CMK (cell line): ENCODE data around the gene GABRA4.

Experiments used
- DNase-seq: peaks from one replicate; pipeline ENCODE4 v3.0.0-alpha.2; 2010; ENCODE audit warnings: low read depth

Gene GABRA4

GRCh38 chr4:46993075-46994006, at the start of gene GABRA4:
TSS of gene GABRA4 (minus strand) at chr4:46993581. CDS start at chr4:46993424, 157 bp downstream.
- DNase-seq = no peak

- DNase-seq = no peak
These were observed 47.4 kb upstream of the GABRA4 start for GRCh38 chr4:47040828-47041227.

- no peak for DNase-seq
These were observed 44.9 kb upstream of the GABRA4 start for GRCh38 chr4:47038263-47038662.

GRCh38 chr4:47032405-47033106, 39.2 kb upstream of the GABRA4 start:
- DNase-seq = no peak

- no peak for DNase-seq
These were observed 38.5 kb upstream of the GABRA4 start for GRCh38 chr4:47031751-47032404.

GRCh38 chr4:47031011-47031678, 37.8 kb upstream of the GABRA4 start, which contains the start of gene GABRB1:
TSS of gene GABRB1 (plus strand) at chr4:47031567.
- no peak for DNase-seq

- no peak for DNase-seq
These were observed 24.1 kb upstream of the GABRA4 start for GRCh38 chr4:47017494-47017893.

- DNase-seq = no peak
These were observed 23.7 kb upstream of the GABRA4 start for GRCh38 chr4:47017081-47017480.

GRCh38 chr4:47013373-47013772, 20.0 kb upstream of the GABRA4 start:
- DNase-seq = no peak

- no peak for DNase-seq
These were observed 19.3 kb upstream of the GABRA4 start for GRCh38 chr4:47012676-47013075.

- no peak for DNase-seq
These were observed 17.6 kb upstream of the GABRA4 start for GRCh38 chr4:47010912-47011446.

- no peak for DNase-seq
These were observed 17.0 kb upstream of the GABRA4 start for GRCh38 chr4:47010347-47010911.

GRCh38 chr4:47002580-47002979, 9.2 kb upstream of the GABRA4 start:
- DNase-seq = no peak

GRCh38 chr4:47000406-47000805, 7.0 kb upstream of the GABRA4 start:
- DNase-seq = no peak

- DNase-seq = no peak
These were observed 6.2 kb upstream of the GABRA4 start for GRCh38 chr4:46999566-46999965.

GRCh38 chr4:46994007-46994405, 625 bp upstream of the GABRA4 start:
- no peak for DNase-seq

GRCh38 chr4:46992338-46992737, 1.0 kb downstream of the GABRA4 start:
- no peak for DNase-seq

GRCh38 chr4:46986922-46987638, 6.3 kb downstream of the GABRA4 start:
- no peak for DNase-seq

GRCh38 chr4:46984781-46985180, 8.6 kb downstream of the GABRA4 start:
- DNase-seq = no peak

GRCh38 chr4:46980851-46981250, 12.5 kb downstream of the GABRA4 start:
- DNase-seq = no peak

GRCh38 chr4:46979726-46980125, 13.7 kb downstream of the GABRA4 start:
- DNase-seq = no peak
